ENCODE data around the gene CNFN.

The CNFN gene

GRCh38 chr19:42389899-42390298 is at the start of gene CNFN:
Gene CNFN (minus strand): TSS chr19:42390297. CDS start chr19:42389037, 1,260 bp downstream.
- DNase-seq (ENCODE audit: low read depth, low spot score), result no peak

- DNase-seq (ENCODE audit: low read depth, low spot score), result no peak
These were observed 45.9 kb upstream of the CNFN start for GRCh38 chr19:42436006-42436405.

GRCh38 chr19:42435316-42435715 is 45.2 kb upstream of the CNFN start:
- no peak for DNase-seq (ENCODE audit: low read depth, low spot score)

- DNase-seq (ENCODE audit: low read depth, low spot score), result peak; percentile 85
These were observed 43.6 kb upstream of the CNFN start for GRCh38 chr19:42433503-42434260.

- DNase-seq (ENCODE audit: low read depth, low spot score), result no peak
These were observed 41.4 kb upstream of the CNFN start for GRCh38 chr19:42431486-42431885.

GRCh38 chr19:42428676-42429075 is 38.6 kb upstream of the CNFN start:
- DNase-seq (ENCODE audit: low read depth, low spot score), result no peak

- no peak for DNase-seq (ENCODE audit: low read depth, low spot score)
These were observed 37.2 kb upstream of the CNFN start, which contains the start of gene LIPE for GRCh38 chr19:42427313-42427712. Gene LIPE (minus strand): TSS chr19:42427388. CDS start chr19:42427149, 239 bp downstream.

GRCh38 chr19:42426643-42427042 is 36.5 kb upstream of the CNFN start:
- DNase-seq (ENCODE audit: low read depth, low spot score), result no peak

- peak; percentile 59 for DNase-seq (ENCODE audit: low read depth, low spot score)
These were observed 34.6 kb upstream of the CNFN start for GRCh38 chr19:42424712-42425131.

- DNase-seq (ENCODE audit: low read depth, low spot score), result peak; percentile 52
These were observed 34.2 kb upstream of the CNFN start for GRCh38 chr19:42424345-42424707.

- peak; percentile 81 for DNase-seq (ENCODE audit: low read depth, low spot score)
These were observed 33.6 kb upstream of the CNFN start for GRCh38 chr19:42423462-42424344.

- DNase-seq (ENCODE audit: low read depth, low spot score), result no peak
These were observed 32.9 kb upstream of the CNFN start for GRCh38 chr19:42422901-42423461.

- DNase-seq (ENCODE audit: low read depth, low spot score), result peak; percentile 67
These were observed 32.2 kb upstream of the CNFN start for GRCh38 chr19:42422092-42422900.

GRCh38 chr19:42421591-42422031 is 31.5 kb upstream of the CNFN start:
- no peak for DNase-seq (ENCODE audit: low read depth, low spot score)

- DNase-seq (ENCODE audit: low read depth, low spot score), result no peak
These were observed 31.0 kb upstream of the CNFN start for GRCh38 chr19:42421101-42421500.

GRCh38 chr19:42420055-42420544 is 30.0 kb upstream of the CNFN start:
- peak; percentile 77 for DNase-seq (ENCODE audit: low read depth, low spot score)

- no peak for DNase-seq (ENCODE audit: low read depth, low spot score)
These were observed 29.2 kb upstream of the CNFN start for GRCh38 chr19:42419309-42419708.

GRCh38 chr19:42412661-42413076 is 22.6 kb upstream of the CNFN start:
- no peak for DNase-seq (ENCODE audit: low read depth, low spot score)

- DNase-seq (ENCODE audit: low read depth, low spot score), result peak; percentile 85
These were observed 22.1 kb upstream of the CNFN start for GRCh38 chr19:42412227-42412626.

GRCh38 chr19:42411581-42412178 is 21.6 kb upstream of the CNFN start:
- no peak for DNase-seq (ENCODE audit: low read depth, low spot score)

- DNase-seq (ENCODE audit: low read depth, low spot score), result no peak
These were observed 20.3 kb upstream of the CNFN start for GRCh38 chr19:42410371-42410770.

Data from ELF-1 (cell line).